GM18868 (cell line): Measurements from ENCODE around the gene TBC1D25.

Experiments used
- ATAC-seq: cut with Tn5 transposase; IDR thresholded peaks from one replicate; pipeline ENCODE4 v1.9.1; 2021; ENCODE audit warnings: mild to moderate bottlenecking, moderate library complexity; ENCODE audit not compliant: unreplicated experiment

TBC1D25 gene

GRCh38 chrX:48598614-48599013 is 59.1 kb downstream of the TBC1D25 start:
- ATAC-seq, result no peak

DNA sequence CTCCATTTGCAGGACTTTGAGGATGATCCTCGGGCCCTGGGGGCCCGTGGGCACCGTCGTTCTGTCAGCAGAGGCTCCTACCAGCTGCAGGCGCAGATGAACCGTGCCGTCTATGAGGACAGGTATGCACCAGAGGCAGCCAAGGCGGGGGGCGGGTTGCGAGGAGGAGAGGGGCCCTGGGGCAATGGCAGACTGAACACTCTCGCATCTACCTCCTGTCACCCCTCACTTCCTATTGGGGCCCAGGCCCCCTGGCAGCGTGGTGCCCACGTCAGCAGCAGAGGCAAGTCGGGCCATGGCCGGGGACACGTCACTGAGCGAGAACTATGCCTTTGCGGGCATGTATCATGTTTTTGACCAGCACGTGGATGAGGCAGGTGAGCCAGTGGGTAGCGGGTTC is 59.8 kb downstream of the TBC1D25 start:
- ATAC-seq, result no peak

DNA sequence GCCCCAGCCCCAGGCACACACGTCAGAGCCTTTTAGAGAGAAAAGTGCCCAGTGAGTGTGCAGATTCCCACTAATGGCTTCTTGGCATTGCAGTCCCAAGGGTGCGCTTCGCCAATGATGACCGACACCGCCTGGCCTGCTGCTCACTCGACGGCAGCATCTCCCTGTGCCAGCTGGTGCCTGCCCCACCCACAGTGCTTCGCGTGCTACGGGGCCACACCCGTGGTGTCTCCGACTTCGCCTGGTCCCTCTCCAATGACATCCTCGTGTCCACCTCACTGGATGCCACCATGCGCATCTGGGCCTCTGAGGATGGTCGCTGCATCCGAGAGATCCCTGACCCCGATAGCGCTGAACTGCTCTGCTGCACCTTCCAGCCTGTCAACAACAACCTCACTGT is 60.7 kb downstream of the TBC1D25 start:
- ATAC-seq, result no peak

- no peak for ATAC-seq
Measured at GRCh38 chrX:48601741-48602394, 62.4 kb downstream of the TBC1D25 start.

DNA sequence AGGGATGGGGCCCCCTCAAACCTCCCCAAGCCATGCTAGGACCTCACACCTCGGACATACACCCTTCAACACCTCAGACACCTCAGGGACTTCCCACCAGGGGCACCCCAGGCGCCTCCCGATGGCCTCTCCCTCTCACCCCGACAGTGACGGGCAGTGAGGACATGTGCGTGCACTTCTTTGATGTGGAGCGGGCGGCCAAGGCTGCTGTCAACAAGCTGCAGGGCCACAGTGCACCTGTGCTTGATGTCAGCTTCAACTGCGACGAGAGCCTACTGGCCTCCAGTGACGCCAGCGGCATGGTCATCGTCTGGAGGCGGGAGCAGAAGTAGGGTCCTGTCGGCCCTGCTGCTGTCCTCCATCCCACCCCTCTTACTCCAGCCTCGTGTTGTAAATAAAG is 65.2 kb downstream of the TBC1D25 start:
- no peak for ATAC-seq

DNA sequence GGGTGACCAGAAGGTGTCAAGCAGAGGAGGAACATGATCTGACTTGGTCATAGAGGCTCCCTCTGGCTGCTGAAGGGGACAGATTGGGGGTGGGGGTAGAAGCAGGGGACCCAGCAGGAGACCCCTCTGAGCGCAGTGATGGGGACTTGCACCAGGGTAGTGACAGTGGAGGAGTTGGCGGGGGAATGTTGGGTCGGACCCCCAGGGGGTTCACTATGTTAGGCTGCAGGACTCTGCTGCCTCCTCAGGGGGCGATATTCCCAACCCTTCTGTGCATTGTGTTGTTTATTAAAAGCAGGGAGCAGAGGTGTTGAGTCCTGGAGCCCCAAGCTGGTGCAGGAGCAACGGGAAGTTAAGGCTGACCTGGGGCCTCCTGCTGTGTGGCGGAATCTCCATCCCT is 66.6 kb downstream of the TBC1D25 start:
- no peak for ATAC-seq

- ATAC-seq, result no peak
Measured at GRCh38 chrX:48611703-48612102, 72.2 kb downstream of the TBC1D25 start.
